HG02642 (cell line): ENCODE results near the gene ARHGAP15.

Experiments
- ATAC-seq: cut with Tn5 transposase; IDR thresholded peaks from one replicate; pipeline ENCODE4 v1.9.1; 2021; ENCODE audit warnings: mild to moderate bottlenecking; ENCODE audit not compliant: unreplicated experiment, poor library complexity

Gene ARHGAP15

GRCh38 chr2:143640826-143641225 is 511.6 kb downstream of the ARHGAP15 start:
- no peak for ATAC-seq

DNA sequence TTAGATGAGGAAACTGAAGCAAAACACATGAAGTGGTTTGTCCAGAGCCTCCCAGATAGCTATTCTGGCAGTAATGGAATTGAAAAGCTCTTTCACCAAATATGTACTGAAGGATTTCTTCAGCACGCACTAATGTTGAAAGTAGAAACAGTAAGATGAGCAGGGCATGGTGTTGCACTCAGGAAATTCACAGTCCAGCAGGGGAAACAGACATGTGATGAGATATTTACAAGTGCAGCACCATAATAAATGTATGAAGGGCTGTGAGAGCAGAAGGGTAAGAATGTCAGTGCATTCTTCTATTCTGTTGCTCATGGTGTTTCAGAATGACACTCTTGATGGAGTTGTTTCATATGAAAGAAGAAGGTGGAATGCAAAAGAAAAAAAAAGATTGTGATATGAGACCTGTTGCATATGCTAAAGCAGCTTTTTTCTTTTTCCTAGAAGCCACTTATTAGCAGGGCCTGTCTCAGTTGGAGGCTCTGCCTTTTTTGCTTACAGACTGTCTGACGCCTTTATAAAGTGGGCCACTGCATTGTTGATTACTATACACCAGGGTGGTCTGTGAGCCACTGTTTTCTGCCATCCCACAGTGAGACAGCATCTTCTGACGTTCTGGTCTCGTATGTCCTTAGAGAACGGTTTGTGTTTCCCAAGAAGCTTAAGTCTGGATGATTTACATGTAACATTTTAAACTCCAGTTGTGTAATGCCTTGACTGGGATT is 516.9 kb downstream of the ARHGAP15 start:
- ATAC-seq = no peak

DNA sequence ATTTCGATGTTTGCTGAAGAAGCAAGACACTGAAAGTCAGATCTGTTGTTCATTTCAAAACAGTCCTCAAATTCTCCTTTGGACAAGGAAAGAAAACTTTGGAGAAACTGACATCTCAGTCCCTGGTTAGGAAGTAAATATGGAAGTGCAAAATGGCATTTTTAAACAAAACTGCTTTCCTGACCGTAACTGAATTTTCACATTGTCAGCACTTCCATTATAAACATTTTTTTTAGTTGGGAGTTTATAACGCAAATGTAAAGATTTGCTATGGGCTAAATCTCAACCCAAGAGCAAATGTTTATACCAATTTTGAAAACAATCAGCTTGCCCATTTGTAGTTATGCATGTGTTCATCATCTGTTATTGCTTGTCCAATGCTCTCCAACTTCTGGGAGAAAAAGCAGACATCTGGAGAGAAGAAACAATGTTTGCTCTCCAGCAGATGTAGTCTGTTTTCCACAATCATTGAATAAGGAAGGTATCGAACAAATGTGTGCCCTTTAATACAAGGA is 520.1 kb downstream of the ARHGAP15 start:
- ATAC-seq = no peak

- ATAC-seq = no peak
These were observed 523.5 kb downstream of the ARHGAP15 start for GRCh38 chr2:143652692-143653091.

- ATAC-seq = no peak
These were observed 539.0 kb downstream of the ARHGAP15 start for GRCh38 chr2:143668234-143668633.

DNA sequence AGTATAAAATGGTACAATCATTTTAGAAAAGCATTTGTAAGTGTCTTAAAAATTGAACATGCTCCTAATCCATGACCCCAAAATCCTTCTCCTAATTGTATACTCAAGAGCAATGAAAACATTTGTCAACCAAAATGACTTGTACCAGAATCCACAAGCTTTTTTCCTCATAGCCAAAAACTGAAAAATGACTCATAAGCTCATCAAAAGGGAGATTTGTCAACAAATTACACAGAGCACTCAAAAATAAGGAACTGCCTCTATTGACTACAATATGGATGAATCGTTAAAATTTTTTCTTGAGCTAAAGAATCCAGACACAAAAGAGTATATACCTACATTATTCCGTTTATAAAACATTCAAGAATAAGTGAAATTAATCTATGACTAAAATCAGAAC is 544.8 kb downstream of the ARHGAP15 start:
- ATAC-seq = no peak

DNA sequence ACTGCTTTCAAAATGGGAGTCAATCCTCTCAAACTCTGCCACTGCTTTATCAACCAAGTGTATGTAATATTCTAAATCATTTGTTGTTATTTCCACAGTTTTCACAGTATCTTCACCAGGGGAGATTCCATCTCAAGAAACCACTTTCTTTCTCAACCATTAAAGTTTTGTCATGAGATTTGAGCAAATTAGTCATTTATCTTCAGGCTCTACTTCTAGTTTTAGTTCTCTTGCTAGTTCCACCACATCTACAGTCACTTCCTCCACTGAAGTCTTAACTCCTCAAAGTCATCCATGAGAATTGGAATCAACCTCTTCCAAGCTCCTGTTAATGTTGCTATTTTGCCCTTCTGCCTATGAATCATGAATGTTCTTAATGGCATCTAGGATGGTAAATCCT is 545.8 kb downstream of the ARHGAP15 start:
- ATAC-seq = no peak

GRCh38 chr2:143679617-143680016 is 550.4 kb downstream of the ARHGAP15 start:
- no peak for ATAC-seq

GRCh38 chr2:143680885-143681405 is 551.7 kb downstream of the ARHGAP15 start:
- no peak for ATAC-seq

DNA sequence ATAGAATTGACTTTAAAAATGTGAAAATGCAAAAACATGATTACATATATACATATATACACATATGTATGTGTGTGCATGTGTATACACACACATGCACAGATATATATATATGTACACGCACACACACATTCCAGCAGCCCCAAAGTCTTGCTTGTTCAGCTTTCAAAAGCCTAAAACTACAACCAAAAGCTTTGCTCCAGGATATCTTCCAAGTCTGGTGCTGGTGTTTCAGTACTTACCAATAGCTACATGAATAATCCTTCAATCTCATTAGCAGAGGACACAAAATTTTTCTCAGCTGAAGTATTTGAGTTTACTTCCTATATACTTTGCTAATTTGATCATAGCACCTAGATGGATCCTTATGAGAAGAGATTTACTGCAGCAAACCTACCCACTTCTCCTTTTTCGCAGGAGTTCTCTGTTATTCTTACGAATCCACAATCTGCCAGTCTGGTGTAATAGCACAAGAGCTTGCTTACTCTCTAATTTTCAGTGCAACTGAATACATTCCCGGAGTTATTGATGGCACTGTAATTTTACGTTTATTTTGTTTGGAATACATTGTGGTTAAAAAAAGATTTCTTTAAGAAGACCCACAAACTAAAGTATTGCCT is 553.3 kb downstream of the ARHGAP15 start:
- ATAC-seq = no peak

DNA sequence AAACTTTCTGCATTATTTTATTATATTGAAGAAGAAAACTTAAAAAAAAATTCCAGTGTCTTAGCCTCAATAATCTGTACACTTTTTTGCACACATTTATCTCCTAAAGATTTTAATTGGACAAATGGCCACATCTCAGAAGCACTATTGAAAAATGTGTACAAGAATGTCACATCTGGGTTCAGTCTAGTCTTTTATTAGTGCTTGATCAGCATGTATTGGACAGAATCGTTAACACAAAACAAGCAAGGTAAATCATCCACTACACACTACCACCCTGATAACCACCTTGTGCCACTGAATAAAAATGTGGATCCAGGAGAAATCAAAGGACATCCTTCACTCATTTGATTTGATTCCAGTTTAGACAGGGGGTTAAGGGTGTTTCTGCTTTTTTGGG is 554.8 kb downstream of the ARHGAP15 start:
- no peak for ATAC-seq

GRCh38 chr2:143684551-143685320 is 555.5 kb downstream of the ARHGAP15 start:
- ATAC-seq = no peak

- no peak for ATAC-seq
These were observed 556.3 kb downstream of the ARHGAP15 start for GRCh38 chr2:143685421-143686078.

DNA sequence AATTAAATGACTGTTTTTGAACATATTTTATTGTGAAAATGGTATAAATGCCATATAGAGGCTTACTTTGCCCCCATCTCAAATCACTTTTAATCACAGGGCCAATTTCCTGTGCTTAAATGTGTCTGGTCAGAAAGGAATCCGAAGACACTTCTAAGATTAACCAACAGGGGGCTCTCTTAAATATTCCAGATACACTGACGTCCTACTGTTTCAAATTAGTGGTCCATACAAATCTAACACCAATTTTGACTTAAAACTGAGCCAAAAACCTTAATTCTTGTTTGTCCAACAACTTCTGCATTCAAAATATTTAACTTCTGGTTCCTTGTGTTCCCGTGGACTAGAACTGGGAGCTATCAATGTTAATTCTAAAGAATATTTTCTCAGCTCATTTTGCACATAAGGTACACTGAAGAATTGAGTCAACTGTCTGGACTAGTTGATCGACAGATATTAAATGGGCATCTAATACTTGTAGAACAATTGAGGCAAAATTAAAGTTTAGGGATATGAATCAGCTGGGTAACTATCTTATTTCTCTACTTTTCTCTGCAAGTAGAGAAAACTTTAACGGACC is 557.5 kb downstream of the ARHGAP15 start:
- peak; percentile 50 for ATAC-seq

DNA sequence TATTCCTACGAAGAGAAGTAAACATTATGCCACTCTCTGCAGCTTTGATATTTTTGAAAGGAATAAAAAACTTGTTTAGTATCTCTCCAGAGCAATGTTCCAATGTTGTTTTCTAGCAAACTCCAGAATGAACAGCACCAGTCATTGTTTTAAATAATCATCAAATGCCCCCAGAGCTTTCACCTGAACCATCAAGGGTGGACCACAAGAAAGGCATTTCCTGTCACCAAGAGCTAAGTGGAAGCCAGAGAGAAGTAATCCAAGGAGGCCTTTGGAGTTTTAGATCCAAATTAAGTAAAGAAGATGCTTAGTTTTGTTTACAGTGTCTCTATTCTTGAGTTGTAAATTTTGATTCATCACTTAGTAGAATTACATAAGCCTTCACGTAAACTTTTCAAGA is 559.0 kb downstream of the ARHGAP15 start:
- ATAC-seq = no peak

DNA sequence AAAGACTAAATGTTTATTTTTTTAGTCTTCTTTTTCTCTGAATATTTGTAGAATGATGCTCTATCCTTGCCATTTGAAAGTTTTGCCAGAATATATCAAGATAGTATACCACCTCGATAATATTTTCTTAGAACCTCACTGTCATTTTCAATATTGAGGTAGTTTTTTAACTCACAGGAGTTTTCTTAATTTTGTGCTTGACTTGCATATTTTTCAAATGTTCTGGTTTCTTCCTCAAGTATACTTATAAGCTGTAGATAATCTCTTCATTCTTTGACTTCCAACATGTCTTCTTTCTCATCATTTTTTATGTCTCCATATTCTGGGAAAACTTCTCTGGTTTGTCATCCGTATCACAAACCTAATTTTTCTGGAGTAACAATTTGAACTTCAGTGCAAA is 559.6 kb downstream of the ARHGAP15 start:
- no peak for ATAC-seq

DNA sequence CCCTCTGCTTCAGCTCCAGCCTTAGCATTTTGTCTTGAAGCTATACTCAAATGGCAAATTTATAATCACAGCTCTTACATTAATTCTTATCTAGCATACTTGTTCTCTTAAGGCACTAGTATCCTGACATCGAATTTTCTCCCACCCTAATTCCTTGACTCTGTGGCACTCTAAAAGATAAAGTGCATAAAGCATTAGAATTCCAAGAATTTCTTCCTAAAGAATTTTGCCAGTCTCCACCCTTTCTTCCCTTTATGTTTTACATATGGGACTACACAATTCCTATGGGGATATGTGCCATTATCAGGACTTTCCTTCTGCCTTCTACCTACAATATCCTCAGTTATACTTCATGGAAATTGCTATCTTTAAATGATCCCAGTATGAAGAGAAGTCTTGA is 560.3 kb downstream of the ARHGAP15 start:
- no peak for ATAC-seq

DNA sequence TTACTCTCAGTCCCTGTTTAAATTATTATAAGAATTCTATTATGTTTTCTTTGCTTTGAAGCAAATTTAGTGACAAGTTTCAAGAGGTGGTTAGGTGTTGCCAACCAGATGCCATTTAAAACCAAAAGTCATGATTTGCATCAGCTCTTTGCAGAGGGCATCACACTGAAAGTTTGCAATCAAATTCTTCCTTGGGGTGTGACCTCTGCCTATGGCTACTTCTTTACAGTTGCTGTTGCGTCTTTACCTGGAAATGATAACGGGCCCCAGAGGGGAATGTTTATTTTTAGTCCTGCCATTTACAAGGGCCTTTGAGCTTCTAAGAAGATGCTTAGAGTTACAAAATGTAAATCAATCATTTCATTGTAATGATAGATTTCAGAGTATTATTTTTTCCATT is 561.0 kb downstream of the ARHGAP15 start:
- ATAC-seq = no peak

DNA sequence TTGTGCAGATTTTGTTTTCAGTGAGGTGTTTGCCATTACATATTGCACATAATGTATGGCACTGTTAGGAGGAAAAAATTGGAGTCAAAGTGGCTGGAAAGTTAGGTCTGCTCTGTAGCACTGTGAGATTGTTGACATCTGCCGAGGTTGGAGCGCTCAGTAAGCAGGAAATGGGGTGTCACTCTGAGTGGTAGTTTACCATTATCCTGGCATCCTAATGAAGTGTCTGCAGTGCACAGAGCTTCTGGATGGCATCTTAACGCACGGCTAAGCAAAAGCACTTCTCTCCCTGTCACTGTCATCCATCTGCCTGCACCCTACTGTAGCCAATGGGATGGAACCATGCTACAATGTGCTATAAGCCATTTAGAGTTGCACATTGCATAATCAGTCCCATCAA is 561.9 kb downstream of the ARHGAP15 start:
- no peak for ATAC-seq

DNA sequence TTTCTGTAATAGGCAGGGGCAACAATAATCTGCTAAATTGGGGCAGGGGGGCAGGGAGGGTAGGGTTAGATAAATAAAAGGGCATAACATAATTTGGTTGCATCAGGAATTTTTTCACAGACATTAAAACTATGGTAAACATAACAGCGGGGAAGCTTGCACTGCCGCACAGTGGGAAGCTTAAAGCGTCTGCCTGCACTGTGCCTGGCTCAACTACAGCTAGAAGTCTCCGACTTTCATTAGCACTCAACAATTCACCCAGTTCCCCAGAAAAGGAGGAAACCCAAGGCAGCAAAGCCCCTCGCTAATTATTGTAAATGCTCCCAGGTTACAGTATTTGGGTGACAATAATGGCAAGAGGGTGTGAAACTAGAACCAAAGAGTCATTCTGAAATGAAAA is 562.9 kb downstream of the ARHGAP15 start:
- no peak for ATAC-seq
